H1 (cell line): ENCODE results near the gene PTPRD.

ENCODE experiments used
- CTCF ChIP-seq, 3 experiments: IDR thresholded peaks; 1 replicate in 2 of 3; 2 replicates in 1 of 3; pipeline versions ENCODE4 v1.5.1 to v1.6.1; 2011; ENCODE audit warnings: low read length in 3 of 3, mild to moderate bottlenecking in 3 of 3, inconsistent platforms in 2 of 3, low read depth in 1 of 3, moderate library complexity in 1 of 3; ENCODE audit not compliant: insufficient read depth in 1 of 3; ENCODE audit errors: control extremely low read depth in 1 of 3
- RAD21 ChIP-seq, 2 experiments: IDR thresholded peaks in 1 of 2; conservative IDR thresholded peaks in 1 of 2; 2 replicates each; pipeline ENCODE4 v1.6.1; 2011; ENCODE audit warnings: low read depth in 2 of 2, low read length in 2 of 2, improper control_type of control experiment in 1 of 2, inconsistent platforms in 1 of 2, mild to moderate bottlenecking in 1 of 2, moderate library complexity in 1 of 2

GRCh38 chr9:8432224-8432623, 2180.6 kb downstream of the PTPRD start:
- TF ChIP-seq RAD21 (IDR thresholded peaks at IDR 0.05 in 1 of 2, conservative IDR thresholded peaks at IDR 0.05 in 1 of 2; ENCODE audit: low read depth in 2 of 2, low read length in 2 of 2) (no peak), CTCF (IDR thresholded peaks at IDR 0.05; ENCODE audit: control extremely low read depth in 1 of 3, insufficient read depth in 1 of 3, low read depth in 1 of 3, low read length in 3 of 3) (no peak)
